KMS-11 (cell line): ENCODE data around the gene KCNA1.

Experiments used
- H2AFZ ChIP-seq: fragments of 200-600 bp; sonication (generic); 2 replicates; pipeline ENCODE4 v1.6.1; 2016; ENCODE audit warnings: antibody characterized with exemption, mixed run types, low read depth
- H3K27ac ChIP-seq: fragments of 200-600 bp; sonication (generic); 2 replicates; pipeline ENCODE4 v1.6.1; 2016; ENCODE audit warnings: mild to moderate bottlenecking, mixed run types
- H3K27me3 ChIP-seq: fragments of 200-600 bp; sonication (generic); 2 replicates; pipeline ENCODE4 v1.6.1; 2017; ENCODE audit warnings: mild to moderate bottlenecking, low read depth, mixed run types, moderate library complexity; ENCODE audit not compliant: insufficient read depth
- H3K36me3 ChIP-seq: fragments of 200-600 bp; sonication (generic); 2 replicates; pipeline ENCODE4 v1.6.1; 2017; ENCODE audit warnings: mild to moderate bottlenecking, mixed run types; ENCODE audit not compliant: insufficient read depth
- H3K4me1 ChIP-seq: fragments of 200-600 bp; sonication (generic); 2 replicates; pipeline ENCODE4 v1.6.1; 2016; ENCODE audit warnings: mild to moderate bottlenecking, low read depth, mixed run types; ENCODE audit not compliant: poor library complexity, severe bottlenecking
- H3K4me2 ChIP-seq: fragments of 200-600 bp; sonication (generic); 2 replicates; pipeline ENCODE4 v1.7.0; 2016; ENCODE audit warnings: mild to moderate bottlenecking, mixed run types
- H3K4me3 ChIP-seq: fragments of 200-600 bp; sonication (generic); IDR thresholded peaks from 2 replicates; pipeline ENCODE4 v1.6.1; 2017; ENCODE audit warnings: low read depth, low read length, mixed read lengths; ENCODE audit not compliant: insufficient read depth
- H3K79me2 ChIP-seq: fragments of 200-600 bp; sonication (generic); 2 replicates; pipeline ENCODE4 v1.6.1; 2016; ENCODE audit warnings: low read depth, mixed run types; ENCODE audit not compliant: insufficient read depth
- H3K9ac ChIP-seq: fragments of 200-600 bp; sonication (generic); 2 replicates; pipeline ENCODE4 v1.6.1; 2016; ENCODE audit warnings: mild to moderate bottlenecking, mixed run types
- H4K20me1 ChIP-seq: fragments of 200-600 bp; sonication (generic); 2 replicates; pipeline ENCODE4 v1.6.1; 2016; ENCODE audit warnings: mild to moderate bottlenecking, mixed run types; ENCODE audit not compliant: insufficient read depth
- CTCF ChIP-seq: fragments of 200-600 bp; sonication (generic); conservative IDR thresholded peaks from 2 replicates; pipeline ENCODE4 v1.6.1; 2017; ENCODE audit warnings: low read depth, mild to moderate bottlenecking, antibody characterized with exemption, low read length, moderate library complexity, mixed read lengths

The KCNA1 gene

GRCh38 chr12:4960030-4960429, 50.3 kb downstream of the KCNA1 start:
- Histone ChIP-seq H3K27ac (no peak overlapping the region), H3K27me3 (no peaks in the 10 kb centered on the region)

GRCh38 chr12:4960547-4960946, 50.8 kb downstream of the KCNA1 start:
- Histone ChIP-seq H3K36me3 (no peaks in the 10 kb centered on the region), H4K20me1 (no peaks in the 10 kb centered on the region)

More at GRCh38 chr12:4960030-4960429, 50.3 kb downstream of the KCNA1 start:
- Histone ChIP-seq H3K4me1 (no peaks in the 10 kb centered on the region), H3K36me3 (no peaks in the 10 kb centered on the region), H3K9ac (no peak overlapping the region), H4K20me1 (no peaks in the 10 kb centered on the region), H3K79me2 (no peaks in the 10 kb centered on the region), H3K4me3 (no peak overlapping the region), H3K4me2 (no peak overlapping the region), H2AFZ (no peak overlapping the region)
- no peak for TF ChIP-seq CTCF

GRCh38 chr12:4961311-4961710, 51.6 kb downstream of the KCNA1 start:
- H3K9ac ChIP-seq: no peak overlapping the region
- no peaks in the 10 kb centered on the region for H3K4me1 ChIP-seq
- no peak overlapping the region for H3K27ac ChIP-seq
- H3K4me2 ChIP-seq: no peak overlapping the region
- H2AFZ ChIP-seq: no peak overlapping the region
- H3K36me3 ChIP-seq: no peaks in the 10 kb centered on the region
- no peak overlapping the region for H3K4me3 ChIP-seq
- H3K79me2 ChIP-seq: no peaks in the 10 kb centered on the region
- H3K27me3 ChIP-seq: no peaks in the 10 kb centered on the region
- no peaks in the 10 kb centered on the region for H4K20me1 ChIP-seq
- TF ChIP-seq CTCF: no peak

More at GRCh38 chr12:4960547-4960946, 50.8 kb downstream of the KCNA1 start:
- no peak overlapping the region for H3K9ac ChIP-seq
- H3K79me2 ChIP-seq: no peaks in the 10 kb centered on the region
- no peak overlapping the region for H3K4me3 ChIP-seq
- no peak overlapping the region for H3K4me2 ChIP-seq
- no peak for TF ChIP-seq CTCF
- no peak overlapping the region for H3K27ac ChIP-seq
- H3K4me1 ChIP-seq: no peaks in the 10 kb centered on the region
- no peak overlapping the region for H2AFZ ChIP-seq
- no peaks in the 10 kb centered on the region for H3K27me3 ChIP-seq

- no peaks in the 10 kb centered on the region for H3K79me2 ChIP-seq
- H3K4me1 ChIP-seq: no peaks in the 10 kb centered on the region
- no peaks in the 10 kb centered on the region for H4K20me1 ChIP-seq
- no peaks in the 10 kb centered on the region for H3K27me3 ChIP-seq
- no peak for TF ChIP-seq CTCF
- no peak overlapping the region for H3K9ac ChIP-seq
- H3K27ac ChIP-seq: no peak overlapping the region
- H3K4me2 ChIP-seq: no peak overlapping the region
- H3K36me3 ChIP-seq: no peaks in the 10 kb centered on the region
- no peak overlapping the region for H2AFZ ChIP-seq
- no peak overlapping the region for H3K4me3 ChIP-seq
Measured at GRCh38 chr12:4962539-4963486, 53.1 kb downstream of the KCNA1 start.
